ENCODE data around the gene KIAA0586. TPM values are rescaled to one million over a fixed set of nuclear protein-coding genes. Genes with fewer than 3 reads are reported as not detected.

KIAA0586 gene
- polyA plus RNA-seq, 2 of the 4 experiments (the other 2 are of a cell fraction): 10.6 to 22.2 TPM

GRCh38 chr14:58467575-58467974, 40.1 kb downstream of the KIAA0586 start:
- H3K4me3 ChIP-seq: no peak overlapping the region
- no peaks in the 10 kb centered on the region for H3K9me3 ChIP-seq
- H3K27ac ChIP-seq: no peak overlapping the region
- ChIA-PET CTCF (interaction anchor here (0.6 to 1.1 kb wide), 2 partner anchors 41 to 237 kb away, joined by 3 to 4 read pairs; partner anchors contain the start of genes KIAA0586 and TIMM9), POLR2A (no interaction called here)
- WGBS (ENCODE audit: missing lambda C conversion rate): 83% methylated on average over 2 of the region's 2 CpGs
- FAIRE-seq: no peak
- H3K4me2 ChIP-seq: no peak overlapping the region
- ATAC-seq: peak; percentile 38 to 62; a peak in 1 of 6 replicates
- TF ChIP-seq, protein P1, sequence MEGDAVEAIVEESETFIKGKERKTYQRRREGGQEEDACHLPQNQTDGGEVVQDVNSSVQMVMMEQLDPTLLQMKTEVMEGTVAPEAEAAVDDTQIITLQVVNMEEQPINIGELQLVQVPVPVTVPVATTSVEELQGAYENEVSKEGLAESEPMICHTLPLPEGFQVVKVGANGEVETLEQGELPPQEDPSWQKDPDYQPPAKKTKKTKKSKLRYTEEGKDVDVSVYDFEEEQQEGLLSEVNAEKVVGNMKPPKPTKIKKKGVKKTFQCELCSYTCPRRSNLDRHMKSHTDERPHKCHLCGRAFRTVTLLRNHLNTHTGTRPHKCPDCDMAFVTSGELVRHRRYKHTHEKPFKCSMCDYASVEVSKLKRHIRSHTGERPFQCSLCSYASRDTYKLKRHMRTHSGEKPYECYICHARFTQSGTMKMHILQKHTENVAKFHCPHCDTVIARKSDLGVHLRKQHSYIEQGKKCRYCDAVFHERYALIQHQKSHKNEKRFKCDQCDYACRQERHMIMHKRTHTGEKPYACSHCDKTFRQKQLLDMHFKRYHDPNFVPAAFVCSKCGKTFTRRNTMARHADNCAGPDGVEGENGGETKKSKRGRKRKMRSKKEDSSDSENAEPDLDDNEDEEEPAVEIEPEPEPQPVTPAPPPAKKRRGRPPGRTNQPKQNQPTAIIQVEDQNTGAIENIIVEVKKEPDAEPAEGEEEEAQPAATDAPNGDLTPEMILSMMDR (IDR thresholded peaks at IDR 0.05): peak; percentile 20; the same call in 1 of the 3 replicates
- no peak for TF ChIP-seq ZFP36 (IDR thresholded peaks at IDR 0.05; ENCODE audit: borderline replicate concordance, partially characterized antibody)
- DNase-seq (ENCODE audit: low read depth in 1 of 2, low spot score in 1 of 2): peak in 1 of 2 experiments; percentile 33
- peaks cover 20% of the 10 kb centered on the region for H3K4me1 ChIP-seq

DNA sequence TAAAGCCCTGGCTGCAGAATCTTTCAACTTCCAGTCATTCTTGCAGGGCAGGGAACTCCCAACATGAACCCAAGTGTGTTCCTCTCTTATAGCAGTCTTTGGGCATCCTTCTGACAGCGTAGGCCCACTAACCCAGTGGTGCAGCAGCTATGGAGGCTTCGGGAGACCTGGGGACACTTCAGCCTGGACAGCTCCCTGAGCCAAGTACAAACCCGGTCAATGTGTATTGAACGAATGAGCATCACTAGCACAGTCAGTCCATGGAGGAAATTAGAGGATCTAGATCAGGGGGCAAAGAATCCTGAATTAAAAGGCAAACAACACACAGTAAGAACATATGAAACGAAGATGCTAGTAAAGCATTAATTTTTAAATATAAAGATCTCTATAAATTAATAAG, 41.8 kb downstream of the KIAA0586 start:
- POLR2A ChIA-PET: no interaction called here
- ATAC-seq (no peak), DNase-seq (ENCODE audit: low read depth in 1 of 2, low spot score in 1 of 2) (no peak), FAIRE-seq (no peak)
- H3K27ac ChIP-seq: no peak overlapping the region
- no peak overlapping the region for H3K4me3 ChIP-seq
- TF ChIP-seq NPAS2 (CRISPR knock-in tag; IDR thresholded peaks at IDR 0.05; ENCODE audit: borderline replicate concordance): no peak
- TF ChIP-seq RARB (CRISPR knock-in tag; IDR thresholded peaks at IDR 0.05): no peak
- no peak for TF ChIP-seq MYC (IDR thresholded peaks at IDR 0.05; ENCODE audit: borderline replicate concordance, low read length)
- TF ChIP-seq RCOR1 (IDR thresholded peaks at IDR 0.05; ENCODE audit: low read depth, low read length): no peak
- no peak for TF ChIP-seq HMGXB4 (CRISPR knock-in tag; IDR thresholded peaks at IDR 0.05; ENCODE audit: borderline replicate concordance)
- no peak for TF ChIP-seq BHLHE40 (IDR thresholded peaks at IDR 0.05; ENCODE audit: low read depth, low read length)
- TF ChIP-seq USF2 (IDR thresholded peaks at IDR 0.05): no peak
- TF ChIP-seq MAX (IDR thresholded peaks at IDR 0.05): no peak
- no peak for TF ChIP-seq ATOH8 (CRISPR knock-in tag; IDR thresholded peaks at IDR 0.05; ENCODE audit: low read depth)
- CTCF ChIA-PET: interaction anchor here (0.7 to 1.2 kb wide), 2 partner anchors 45 to 655 kb away, joined by 3 read pairs; no protein-coding TSS in a partner anchor
- WGBS (ENCODE audit: missing lambda C conversion rate): 93% methylated on average over 5 of the region's 5 CpGs
- H3K4me1 ChIP-seq: peaks cover 20% of the 10 kb centered on the region
- H3K4me2 ChIP-seq: no peak overlapping the region
- H3K9me3 ChIP-seq: no peaks in the 10 kb centered on the region

GRCh38 chr14:58476320-58476719, 48.8 kb downstream of the KIAA0586 start:
- Histone ChIP-seq H3K4me1 (no peaks in the 10 kb centered on the region), H3K4me2 (no peak overlapping the region), H3K4me3 (no peak overlapping the region), H3K27ac (no peak overlapping the region), H3K9me3 (no peaks in the 10 kb centered on the region)
- TF ChIP-seq PHF8 (IDR thresholded peaks at IDR 0.05; ENCODE audit: borderline replicate concordance, low read depth) (no peak), MYC (IDR thresholded peaks at IDR 0.05; ENCODE audit: borderline replicate concordance, low read length) (no peak), KDM5A (IDR thresholded peaks at IDR 0.05) (no peak), RCOR1 (IDR thresholded peaks at IDR 0.05; ENCODE audit: low read depth, low read length) (no peak), SMC3 (IDR thresholded peaks at IDR 0.05) (no peak), ZNF302 (CRISPR knock-in tag; IDR thresholded peaks at IDR 0.05) (no peak), EHF (CRISPR knock-in tag; IDR thresholded peaks at IDR 0.05) (no peak), CHD4 (IDR thresholded peaks at IDR 0.05; ENCODE audit: borderline replicate concordance) (no peak), HMGXB4 (CRISPR knock-in tag; IDR thresholded peaks at IDR 0.05; ENCODE audit: borderline replicate concordance) (no peak), POLR2AphosphoS2 (conservative IDR thresholded peaks at IDR 0.05; ENCODE audit: low read length) (no peak), HDAC2 (IDR thresholded peaks at IDR 0.05) (no peak), HOXA7 (CRISPR knock-in tag; IDR thresholded peaks at IDR 0.05) (no peak), TFCP2L1 (CRISPR knock-in tag; IDR thresholded peaks at IDR 0.05) (no peak), EHMT2 (IDR thresholded peaks at IDR 0.05; ENCODE audit: low read depth) (no peak)
- no peak for FAIRE-seq
- ChIA-PET POLR2A (no interaction called here), CTCF (interaction anchor here (1.2 kb wide), 1 partner anchor 25 kb away, joined by 3 read pairs; no protein-coding TSS in a partner anchor)
- DNase-seq (ENCODE audit: low read depth in 1 of 2, low spot score in 1 of 2): no peak
- WGBS (ENCODE audit: missing lambda C conversion rate): 95% methylated on average over 1 of the region's 1 CpG
- no peak for ATAC-seq

All from A549 (cell line).